ENCODE data around the gene FAM20C.

GRCh38 chr7:259191-259505 is 66.8 kb downstream of the FAM20C start:
- no peak for TF ChIP-seq POLR2A (IDR thresholded peaks at IDR 0.05)
- no peak for TF ChIP-seq CTCF (IDR thresholded peaks at IDR 0.05)

Data from prostate gland (tissue), 2 donors.